ENCODE measurements around the gene CDKL1.

The CDKL1 gene

GRCh38 chr14:50344116-50344775 lies 52.4 kb downstream of the CDKL1 start:
- Histone ChIP-seq H3K27me3 (ENCODE audit: insufficient read depth, poor library complexity, severe bottlenecking) (no peaks in the 10 kb centered on the region), H3K36me3 (ENCODE audit: low read depth) (no peaks in the 10 kb centered on the region), H3K4me3 (ENCODE audit: severe bottlenecking) (no peak overlapping the region), H3K9me3 (ENCODE audit: severe bottlenecking) (no peaks in the 10 kb centered on the region), H3K27ac (ENCODE audit: poor library complexity, severe bottlenecking) (no peak overlapping the region), H3K4me1 (ENCODE audit: insufficient read depth, poor library complexity, severe bottlenecking) (peaks cover 19% of the 10 kb centered on the region)
- no peak for TF ChIP-seq CTCF (IDR thresholded peaks at IDR 0.05; ENCODE audit: poor library complexity, severe bottlenecking)
- ATAC-seq (ENCODE audit: low read depth) (peak; percentile 60), DNase-seq (ENCODE audit: low spot score) (no peak)

- DNase-seq (ENCODE audit: low spot score): no peak
- no peak for ATAC-seq (ENCODE audit: low read depth)
- Histone ChIP-seq H3K27me3 (ENCODE audit: insufficient read depth, poor library complexity, severe bottlenecking) (no peaks in the 10 kb centered on the region), H3K4me1 (ENCODE audit: insufficient read depth, poor library complexity, severe bottlenecking) (peaks cover 19% of the 10 kb centered on the region), H3K27ac (ENCODE audit: poor library complexity, severe bottlenecking) (no peak overlapping the region), H3K4me3 (ENCODE audit: severe bottlenecking) (no peak overlapping the region), H3K9me3 (ENCODE audit: severe bottlenecking) (no peaks in the 10 kb centered on the region), H3K36me3 (ENCODE audit: low read depth) (no peaks in the 10 kb centered on the region)
- TF ChIP-seq CTCF (IDR thresholded peaks at IDR 0.05; ENCODE audit: poor library complexity, severe bottlenecking): no peak
Measured at GRCh38 chr14:50343434-50343833, 53.2 kb downstream of the CDKL1 start.

- DNase-seq (ENCODE audit: low spot score) (no peak), ATAC-seq (ENCODE audit: low read depth) (peak; percentile 82)
- Histone ChIP-seq H3K4me3 (ENCODE audit: severe bottlenecking) (no peak overlapping the region), H3K36me3 (ENCODE audit: low read depth) (no peaks in the 10 kb centered on the region), H3K27ac (ENCODE audit: poor library complexity, severe bottlenecking) (no peak overlapping the region), H3K4me1 (ENCODE audit: insufficient read depth, poor library complexity, severe bottlenecking) (peaks cover 15% of the 10 kb centered on the region), H3K9me3 (ENCODE audit: severe bottlenecking) (no peaks in the 10 kb centered on the region), H3K27me3 (ENCODE audit: insufficient read depth, poor library complexity, severe bottlenecking) (no peaks in the 10 kb centered on the region)
- peak; percentile 82 for TF ChIP-seq CTCF (IDR thresholded peaks at IDR 0.05; ENCODE audit: poor library complexity, severe bottlenecking)
Measured at GRCh38 chr14:50342221-50343078, 54.2 kb downstream of the CDKL1 start.

- DNase-seq (ENCODE audit: low spot score) (no peak), ATAC-seq (ENCODE audit: low read depth) (no peak)
- H3K36me3 ChIP-seq (ENCODE audit: low read depth): no peaks in the 10 kb centered on the region
- peaks cover 9% of the 10 kb centered on the region for H3K4me1 ChIP-seq (ENCODE audit: insufficient read depth, poor library complexity, severe bottlenecking)
- no peaks in the 10 kb centered on the region for H3K27me3 ChIP-seq (ENCODE audit: insufficient read depth, poor library complexity, severe bottlenecking)
- H3K4me3 ChIP-seq (ENCODE audit: severe bottlenecking): no peak overlapping the region
- no peaks in the 10 kb centered on the region for H3K9me3 ChIP-seq (ENCODE audit: severe bottlenecking)
- no peak overlapping the region for H3K27ac ChIP-seq (ENCODE audit: poor library complexity, severe bottlenecking)
- TF ChIP-seq CTCF (IDR thresholded peaks at IDR 0.05; ENCODE audit: poor library complexity, severe bottlenecking): peak; percentile 16
Measured at GRCh38 chr14:50340963-50341362, 55.7 kb downstream of the CDKL1 start.
